GM23248 (cell line): ENCODE data around the gene ACKR1.

Experiments
- EZH2 ChIP-seq: fragments of 200-600 bp; sonication (generic); IDR thresholded peaks from 2 replicates; pipeline ENCODE4 v1.6.1; 2018; ENCODE audit warnings: antibody characterized with exemption, mild to moderate bottlenecking; ENCODE audit not compliant: insufficient read depth, poor library complexity, severe bottlenecking
- EZH2phosphoT487 ChIP-seq: fragments of 200-600 bp; sonication (generic); IDR thresholded peaks from 2 replicates; pipeline ENCODE4 v1.6.1; 2018; ENCODE audit warnings: antibody characterized with exemption, moderate library complexity, mild to moderate bottlenecking, low read depth; ENCODE audit not compliant: insufficient read depth

DNA sequence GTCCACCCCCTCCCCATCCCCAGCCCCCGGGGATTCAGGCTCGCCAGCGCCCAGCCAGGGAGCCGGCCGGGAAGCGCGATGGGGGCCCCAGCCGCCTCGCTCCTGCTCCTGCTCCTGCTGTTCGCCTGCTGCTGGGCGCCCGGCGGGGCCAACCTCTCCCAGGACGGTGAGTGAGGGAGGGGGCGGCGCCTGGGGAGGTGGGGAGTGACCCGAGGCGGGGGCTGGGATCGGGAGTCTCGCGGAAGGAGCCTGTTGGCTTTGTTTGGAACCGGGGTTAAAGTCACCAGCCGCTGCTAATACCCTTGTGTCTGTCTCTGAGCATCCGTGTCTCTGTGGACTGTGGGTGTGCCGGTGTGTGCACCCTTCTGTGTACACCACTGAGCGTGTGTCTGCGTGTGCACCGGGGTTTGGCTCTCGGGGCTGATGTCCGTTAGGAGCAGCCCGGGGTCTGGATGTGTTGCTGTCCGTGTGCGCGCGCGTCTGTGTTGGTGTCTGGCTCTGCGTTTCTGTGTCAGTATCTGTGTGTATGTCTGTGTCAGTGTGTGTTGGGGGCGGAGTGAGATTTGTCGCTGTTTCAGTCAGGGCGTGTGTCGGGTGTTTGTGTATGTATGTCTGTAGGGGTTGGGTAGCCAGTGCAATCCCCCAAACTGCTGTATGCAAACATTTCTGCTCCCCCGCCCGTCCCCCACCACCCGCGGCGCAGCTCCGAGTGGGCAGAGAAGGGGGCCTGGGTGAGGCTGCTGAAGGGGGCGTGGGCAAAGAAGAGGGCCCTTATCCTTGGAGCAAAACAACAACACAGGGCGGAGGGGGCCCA, 32.8 kb upstream of the ACKR1 start:
- TF ChIP-seq EZH2: no peak
- TF ChIP-seq EZH2phosphoT487: no peak
